Natural killer cell (primary cell): ENCODE results near the gene MEN1. TPM values are rescaled to one million over a fixed set of nuclear protein-coding genes. Genes with fewer than 3 reads are reported as not detected.

Experiments
- ATAC-seq, 3 donors: fragments of 150-1000 bp in 2 of 3; fragments of 200-7000 bp in 1 of 3; cut with Tn5 transposase; 1 replicate in 1 of 3; 2 replicates in 2 of 3; pipeline ENCODE4 v1.10.0; 2021; ENCODE audit warnings: mild to moderate bottlenecking in 2 of 3, moderate library complexity in 2 of 3
- DNase-seq, 2 donors: peaks; one replicate each; pipeline versions ENCODE4 v3.0.0 to v3.0.0-alpha.2; 2013 to 2021; ENCODE audit warnings: mixed read lengths in 1 of 2
- H3K27ac ChIP-seq: one replicate; pipeline ENCODE4 v1.5.1; 2013; ENCODE audit warnings: mild to moderate bottlenecking, low read length
- H3K27me3 ChIP-seq: one replicate; pipeline ENCODE4 v1.6.1; 2013; ENCODE audit warnings: low read length; ENCODE audit not compliant: control insufficient read depth, insufficient read depth
- H3K36me3 ChIP-seq: one replicate; pipeline ENCODE4 v1.6.1; 2013; ENCODE audit warnings: low read length; ENCODE audit not compliant: control insufficient read depth, insufficient read depth
- H3K4me1 ChIP-seq: one replicate; pipeline ENCODE4 v1.6.1; 2013; ENCODE audit warnings: low read length; ENCODE audit not compliant: control insufficient read depth, insufficient read depth
- H3K4me3 ChIP-seq: one replicate; pipeline ENCODE4 v1.5.1; 2013; ENCODE audit warnings: low read length
- H3K9me3 ChIP-seq: one replicate; pipeline ENCODE4 v1.6.1; 2013; ENCODE audit warnings: low read length; ENCODE audit not compliant: control insufficient read depth, insufficient read depth
- H3K27ac Mint-ChIP-seq, 2 donors: one replicate each; pipeline ENCODE4 v1.8.0; 2022; ENCODE audit warnings: mild to moderate bottlenecking in 2 of 2, mixed read lengths in 2 of 2, moderate library complexity in 1 of 2
- H3K27me3 Mint-ChIP-seq, 2 donors: one replicate each; pipeline ENCODE4 v1.8.0; 2022; ENCODE audit warnings: low read depth in 2 of 2, mixed read lengths in 2 of 2
- H3K36me3 Mint-ChIP-seq: one replicate; pipeline ENCODE4 v1.8.0; 2022; ENCODE audit warnings: mixed read lengths
- H3K4me1 Mint-ChIP-seq, 2 donors: one replicate each; pipeline ENCODE4 v1.8.0; 2022; ENCODE audit warnings: mixed read lengths in 2 of 2
- H3K4me3 Mint-ChIP-seq: one replicate; pipeline ENCODE4 v1.8.0; 2022; ENCODE audit warnings: mild to moderate bottlenecking, moderate library complexity, mixed read lengths
- H3K9me3 Mint-ChIP-seq, 2 donors: one replicate each; pipeline ENCODE4 v1.8.0; 2022; ENCODE audit warnings: mixed read lengths in 2 of 2
- CTCF ChIP-seq: fragments of 200-600 bp; IDR thresholded peaks from one replicate; pipeline ENCODE4 v1.8.0; 2022; ENCODE audit warnings: antibody characterized with exemption
- WGBS: methylation state at CpG from one replicate; pipeline ENCODE4 v1.1.7; 2013; ENCODE audit warnings: missing lambda C conversion rate; ENCODE audit not compliant: insufficient coverage; 5-methylcytosine and 5-hydroxymethylcytosine counted together
- intact Hi-C: fragments of 100-400 bp; cut with micrococcal nuclease; formaldehyde crosslinking; loops from one replicate; pipeline ENCODE4 v1.14.2; 2022
- total RNA-seq, 4 donors: library from RNA; stranded (reverse); fragments of 120-200 nt in 1 of 4; gene quantifications; one replicate each; pipeline versions ENCODE4 v1.2.3 to v1.2.4, GENCODE V29; 2013 to 2022

The MEN1 gene
- total RNA-seq, 3 donors from 2014 or later (not counting 1 experiment from before 2014, with no cell fraction given): 29.3 to 42.2 (median 32.2) TPM

DNA sequence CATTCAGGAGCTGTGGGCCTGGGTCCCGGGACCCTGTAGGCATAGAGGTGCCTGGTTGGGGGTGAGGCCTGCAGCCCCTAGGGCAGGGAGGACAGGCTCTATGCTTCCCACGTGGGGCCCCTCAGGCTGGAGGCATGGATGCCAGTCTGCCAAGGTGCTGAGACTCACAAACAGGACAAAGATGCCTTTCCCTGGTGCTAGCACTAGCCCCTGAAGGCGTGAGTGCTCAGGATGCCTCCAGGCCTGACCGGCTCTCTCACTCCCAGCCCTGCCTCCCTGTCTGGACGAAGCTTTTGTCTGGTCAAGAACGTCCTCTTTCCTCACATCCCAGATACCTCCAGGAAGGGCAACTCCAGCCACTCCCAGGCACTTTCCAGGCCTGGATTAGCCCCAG lies 32.0 kb upstream of the MEN1 start:
- no peaks in the 10 kb centered on the region for H3K9me3 Mint-ChIP-seq
- DNase-seq: no peak
- Histone ChIP-seq H3K9me3 (no peaks in the 10 kb centered on the region), H3K36me3 (no peaks in the 10 kb centered on the region), H3K4me3 (no peak overlapping the region), H3K27ac (no peak overlapping the region), H3K27me3 (no peaks in the 10 kb centered on the region), H3K4me1 (peaks cover 30% of the 10 kb centered on the region)
- no peaks in the 10 kb centered on the region for H3K36me3 Mint-ChIP-seq
- peaks cover 13 to 26% of the 10 kb centered on the region in 2 donors for H3K4me1 Mint-ChIP-seq
- no peak for TF ChIP-seq CTCF
- H3K27ac Mint-ChIP-seq: no peak overlapping the region
- no peak overlapping the region for H3K4me3 Mint-ChIP-seq
- ATAC-seq: no peak
- 83% methylated on average over 6 of the region's 6 CpGs for WGBS
- intact Hi-C loops: loop anchor here (10.0 kb wide), 1 partner anchor 492 kb away; the partner anchor contains the start of gene DPF2
- H3K27me3 Mint-ChIP-seq: no peaks in the 10 kb centered on the region

- Histone ChIP-seq H3K27me3 (no peaks in the 10 kb centered on the region), H3K4me3 (no peak overlapping the region), H3K4me1 (peaks cover 30% of the 10 kb centered on the region), H3K36me3 (no peaks in the 10 kb centered on the region), H3K9me3 (no peaks in the 10 kb centered on the region), H3K27ac (no peak overlapping the region)
- intact Hi-C loops: loop anchor here (10.0 kb wide), 1 partner anchor 493 kb away; the partner anchor contains the start of gene DPF2
- H3K27ac Mint-ChIP-seq: no peak overlapping the region
- DNase-seq: no peak
- H3K4me1 Mint-ChIP-seq: peaks cover 17 to 21% of the 10 kb centered on the region in 2 donors
- H3K27me3 Mint-ChIP-seq: no peaks in the 10 kb centered on the region
- 97% methylated on average over 15 of the region's 15 CpGs for WGBS
- no peaks in the 10 kb centered on the region for H3K9me3 Mint-ChIP-seq
- no peak for ATAC-seq
- H3K36me3 Mint-ChIP-seq: no peaks in the 10 kb centered on the region
- no peak overlapping the region for H3K4me3 Mint-ChIP-seq
- no peak for TF ChIP-seq CTCF
Measured at GRCh38 chr11:64841592-64842365, 31.4 kb upstream of the MEN1 start.

- Mint-ChIP-seq H3K4me1 (peaks cover 15 to 18% of the 10 kb centered on the region in 2 donors), H3K36me3 (no peaks in the 10 kb centered on the region), H3K4me3 (no peak overlapping the region), H3K27ac (no peak overlapping the region), H3K9me3 (no peaks in the 10 kb centered on the region), H3K27me3 (no peaks in the 10 kb centered on the region)
- 94% methylated on average over 24 of the region's 24 CpGs for WGBS
- no peak for TF ChIP-seq CTCF
- DNase-seq (no peak), ATAC-seq (no peak)
- no peak overlapping the region for H3K27ac ChIP-seq
- H3K27me3 ChIP-seq: no peaks in the 10 kb centered on the region
- peaks cover 29% of the 10 kb centered on the region for H3K4me1 ChIP-seq
- no peaks in the 10 kb centered on the region for H3K36me3 ChIP-seq
- intact Hi-C loops: loop anchor here (10.0 kb wide), 1 partner anchor 495 kb away; the partner anchor contains the start of gene DPF2
- H3K4me3 ChIP-seq: no peak overlapping the region
- H3K9me3 ChIP-seq: no peaks in the 10 kb centered on the region
Measured at GRCh38 chr11:64839887-64840782, 29.8 kb upstream of the MEN1 start.
